Sigmoid colon (tissue), 7 donors: ENCODE measurements around the gene DPH3. TPM values are rescaled to one million over a fixed set of nuclear protein-coding genes. Genes with fewer than 3 reads are reported as not detected.

ENCODE experiments used
- DNase-seq: peaks from one replicate; pipeline ENCODE4 v3.0.0-alpha.2; 2019
- H3K27ac ChIP-seq, 4 donors: fragments of 200-600 bp; sonication (generic); one replicate each; pipeline ENCODE4 v1.5.1; 2016 to 2019; ENCODE audit warnings: mild to moderate bottlenecking in 1 of 4
- H3K27me3 ChIP-seq, 3 donors: fragments of 200-600 bp; sonication (generic); one replicate each; pipeline ENCODE4 v1.5.1; 2019; ENCODE audit warnings: mild to moderate bottlenecking in 1 of 3
- H3K36me3 ChIP-seq, 4 donors: fragments of 200-600 bp; sonication (generic); one replicate each; pipeline ENCODE4 v1.5.1; 2016 to 2019
- H3K4me1 ChIP-seq, 4 donors: fragments of 200-600 bp; sonication (generic); one replicate each; pipeline ENCODE4 v1.5.1; 2017 to 2019
- H3K4me3 ChIP-seq, 4 donors: fragments of 200-600 bp; sonication (generic); one replicate each; pipeline ENCODE4 v1.5.1; 2017 to 2019; ENCODE audit warnings: mild to moderate bottlenecking in 2 of 4, moderate library complexity in 1 of 4
- H3K9me3 ChIP-seq, 4 donors: fragments of 200-600 bp in 3 of 4; sonication (generic) in 3 of 4; one replicate each; pipeline versions ENCODE4 v1.5.1 to v1.6.1; 2013 to 2019
- CTCF ChIP-seq, 4 experiments: fragments of 450-650 bp in 3 of 4; fragments of 200-600 bp in 1 of 4; IDR thresholded peaks; one replicate each; pipeline ENCODE4 v1.5.1; 2016 to 2019; ENCODE audit warnings: antibody characterized with exemption in 4 of 4, mild to moderate bottlenecking in 3 of 4, moderate library complexity in 2 of 4
- EP300 ChIP-seq, 4 donors: sonication (generic); formaldehyde crosslinking; IDR thresholded peaks; one replicate each; pipeline ENCODE4 v1.6.1; 2017; ENCODE audit warnings: antibody characterized with exemption in 4 of 4
- POLR2A ChIP-seq, 2 donors: fragments of 450-650 bp; IDR thresholded peaks; one replicate each; pipeline ENCODE4 v1.6.1; 2016; ENCODE audit warnings: antibody characterized with exemption in 2 of 2, mild to moderate bottlenecking in 2 of 2, moderate library complexity in 2 of 2
- POLR2AphosphoS5 ChIP-seq, 4 donors: sonication (generic); formaldehyde crosslinking; IDR thresholded peaks; one replicate each; pipeline ENCODE4 v1.6.1; 2017; ENCODE audit warnings: antibody characterized with exemption in 4 of 4
- WGBS, 2 donors: extraction: QIAGEN DNeasy Blood & Tissue Kit; methylation state at CpG; one replicate each; pipeline ENCODE4 v1.1.7; 2013; 5-methylcytosine and 5-hydroxymethylcytosine counted together
- intact Hi-C: fragments of 100-400 bp; cut with DNase I; formaldehyde crosslinking; loops from one replicate; pipeline ENCODE4 v1.15.1; 2023
- polyA plus RNA-seq, 3 donors: library from polyadenylated mRNA; stranded (reverse); fragments of 200-250 nt; gene quantifications; one replicate each; pipeline ENCODE4 v1.2.3, GENCODE V29; 2013
- total RNA-seq, 4 donors: library from RNA; depleted of rRNA; stranded (reverse); fragments of >200 nt; gene quantifications; one replicate each; pipeline ENCODE4 v1.1.0, GENCODE V29; 2016
- donor health status: healthy with polysubstance abuse.
- donor health status: Bipolar disorder and iron deficiency.
- donor health status: healthy.

The DPH3 gene
- total and polyA plus RNA-seq, 7 donors: 14.6 to 30.1 (median 24.3) TPM

- 78 to 81% methylated on average over 6 of the region's 6 CpGs for WGBS, 2 donors
- intact Hi-C loops: no loop called here
- H3K27ac ChIP-seq: peak overlapping the region in 1 of 4 donors; percentile 55
Measured at GRCh38 chr3:16240229-16241023, 24.3 kb downstream of the DPH3 start.

GRCh38 chr3:16239780-16240179 lies 25.0 kb downstream of the DPH3 start:
- intact Hi-C loops: no loop called here
- H3K27ac ChIP-seq: peak overlapping the region in 1 of 4 donors; percentile 55
- WGBS, 2 donors: 78 to 81% methylated on average over 4 of the region's 4 CpGs

More at GRCh38 chr3:16240229-16241023, 24.3 kb downstream of the DPH3 start:
- Histone ChIP-seq H3K9me3 (no peaks in the 10 kb centered on the region), H3K4me1 (peaks cover 0 to 21% (median 4%) of the 10 kb centered on the region in 4 donors), H3K4me3 (no peak overlapping the region), H3K36me3 (no peaks in the 10 kb centered on the region), H3K27me3 (no peaks in the 10 kb centered on the region)
- DNase-seq: no peak
- TF ChIP-seq POLR2A (IDR thresholded peaks at IDR 0.05) (no peak), POLR2AphosphoS5 (IDR thresholded peaks at IDR 0.05) (peak in 3 of 4 donors; percentile 10 to 46 (median 25))

GRCh38 chr3:16239086-16239770 lies 25.5 kb downstream of the DPH3 start:
- Histone ChIP-seq H3K4me1 (peaks cover 0 to 10% (median 2%) of the 10 kb centered on the region in 4 donors), H3K9me3 (no peaks in the 10 kb centered on the region), H3K27me3 (no peaks in the 10 kb centered on the region), H3K36me3 (no peaks in the 10 kb centered on the region), H3K4me3 (no peak overlapping the region), H3K27ac (peak overlapping the region in 1 of 4 donors; percentile 55)
- no peak for TF ChIP-seq POLR2AphosphoS5 (IDR thresholded peaks at IDR 0.05)
- TF ChIP-seq POLR2A (IDR thresholded peaks at IDR 0.05): no peak
- no peak for TF ChIP-seq EP300 (IDR thresholded peaks at IDR 0.05)
- TF ChIP-seq CTCF (IDR thresholded peaks at IDR 0.05): no peak
- intact Hi-C loops: no loop called here
- WGBS, 2 donors: 48 to 66% methylated on average over 3 of the region's 3 CpGs
- DNase-seq: no peak

More at GRCh38 chr3:16239780-16240179, 25.0 kb downstream of the DPH3 start:
- H3K4me3 ChIP-seq: no peak overlapping the region
- H3K27me3 ChIP-seq: no peaks in the 10 kb centered on the region
- no peaks in the 10 kb centered on the region for H3K36me3 ChIP-seq
- peaks cover 0 to 15% (median 4%) of the 10 kb centered on the region in 4 donors for H3K4me1 ChIP-seq
- no peaks in the 10 kb centered on the region for H3K9me3 ChIP-seq
- no peak for DNase-seq
- TF ChIP-seq POLR2AphosphoS5 (IDR thresholded peaks at IDR 0.05): no peak
- no peak for TF ChIP-seq CTCF (IDR thresholded peaks at IDR 0.05)
- no peak for TF ChIP-seq POLR2A (IDR thresholded peaks at IDR 0.05)
- no peak for TF ChIP-seq EP300 (IDR thresholded peaks at IDR 0.05)

- H3K36me3 ChIP-seq: no peaks in the 10 kb centered on the region
- H3K27me3 ChIP-seq: no peaks in the 10 kb centered on the region
- no peak for TF ChIP-seq POLR2A (IDR thresholded peaks at IDR 0.05)
- no peak for TF ChIP-seq POLR2AphosphoS5 (IDR thresholded peaks at IDR 0.05)
- TF ChIP-seq EP300 (IDR thresholded peaks at IDR 0.05): no peak
- no peak for TF ChIP-seq CTCF (IDR thresholded peaks at IDR 0.05)
- H3K9me3 ChIP-seq: no peaks in the 10 kb centered on the region
- H3K4me1 ChIP-seq: peaks cover 0 to 8% (median 0%) of the 10 kb centered on the region in 4 donors
- no peak for DNase-seq
- intact Hi-C loops: no loop called here
- no peak overlapping the region for H3K27ac ChIP-seq
- WGBS, 2 donors: 60 to 87% methylated on average over 3 of the region's 3 CpGs
- H3K4me3 ChIP-seq: no peak overlapping the region
Measured at GRCh38 chr3:16236856-16237393, 27.8 kb downstream of the DPH3 start.
